ENCODE data around the gene TNN. TPM values are rescaled to one million over a fixed set of nuclear protein-coding genes. Genes with fewer than 3 reads are reported as not detected.
A peak's percentile ranks its signal among the peaks of the same experiment; 100 is the strongest.
"Not testable (repeated sequence)": the region's sequence is repeated elsewhere in the genome, so short reads cannot be mapped to it uniquely, and the experiment has no call there.

Gene TNN
- total RNA-seq, 1 donor from 2014 or later: 0.47 TPM

DNA sequence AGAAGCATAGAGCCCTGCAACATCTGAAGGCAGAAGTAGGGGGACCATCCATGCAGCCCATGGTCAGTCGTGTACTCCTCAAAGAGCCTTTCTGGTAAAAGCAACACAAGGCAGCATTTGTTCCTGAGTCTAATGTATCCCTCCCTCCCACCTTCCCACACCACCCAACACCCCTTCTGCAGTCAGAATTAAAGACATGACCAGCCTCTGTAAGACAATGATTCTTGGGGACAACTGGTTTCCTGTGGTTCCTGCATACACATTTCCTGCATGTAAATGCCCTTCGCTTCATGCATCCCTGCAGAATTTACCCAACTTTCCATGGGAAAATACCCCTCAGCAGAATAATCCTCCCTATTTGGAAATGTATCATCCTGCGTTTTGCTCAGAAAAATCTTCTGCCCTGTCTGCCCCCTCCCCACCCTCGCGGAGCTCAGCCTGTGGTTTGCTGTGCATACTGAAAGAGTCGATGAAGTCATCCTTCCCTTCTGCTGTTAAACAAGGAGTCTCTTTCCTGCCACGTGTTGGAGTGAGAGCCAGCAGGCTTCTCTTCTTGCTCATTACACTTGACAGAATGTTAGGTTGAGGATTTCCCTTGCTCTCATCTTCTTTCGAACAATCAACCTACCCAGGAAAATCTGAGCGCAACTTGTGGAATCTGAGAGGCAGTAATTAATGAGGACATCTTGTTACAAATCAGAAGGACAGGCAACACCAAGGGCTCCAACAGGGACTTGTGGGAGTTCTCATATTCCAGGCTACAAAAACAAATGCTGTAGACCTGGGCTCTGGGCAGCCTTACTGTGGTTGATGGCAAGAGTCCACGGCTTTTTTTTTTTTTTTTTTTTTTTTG lies 4.7 kb downstream of the TNN start:
- DNase-seq: peak; percentile 4

DNA sequence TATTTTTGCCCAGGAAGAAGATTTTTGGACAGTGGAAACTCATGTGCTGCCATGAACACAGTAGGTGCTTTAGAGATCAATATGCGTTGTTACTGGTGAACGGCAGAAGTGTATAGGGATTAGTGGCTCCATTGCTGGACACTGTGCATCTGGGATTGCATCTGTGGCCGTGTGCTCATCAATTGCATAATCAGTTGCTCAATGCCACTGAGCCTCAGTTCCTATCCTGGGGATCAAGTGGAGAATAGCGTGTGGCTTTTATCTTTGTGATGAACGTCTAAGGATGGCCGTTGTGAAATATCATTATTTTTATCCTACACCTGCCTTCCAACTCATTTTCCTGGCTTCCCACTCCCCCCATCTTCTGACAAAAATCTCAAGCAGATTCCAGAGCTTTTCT lies 5.4 kb downstream of the TNN start:
- no peak for DNase-seq

DNA sequence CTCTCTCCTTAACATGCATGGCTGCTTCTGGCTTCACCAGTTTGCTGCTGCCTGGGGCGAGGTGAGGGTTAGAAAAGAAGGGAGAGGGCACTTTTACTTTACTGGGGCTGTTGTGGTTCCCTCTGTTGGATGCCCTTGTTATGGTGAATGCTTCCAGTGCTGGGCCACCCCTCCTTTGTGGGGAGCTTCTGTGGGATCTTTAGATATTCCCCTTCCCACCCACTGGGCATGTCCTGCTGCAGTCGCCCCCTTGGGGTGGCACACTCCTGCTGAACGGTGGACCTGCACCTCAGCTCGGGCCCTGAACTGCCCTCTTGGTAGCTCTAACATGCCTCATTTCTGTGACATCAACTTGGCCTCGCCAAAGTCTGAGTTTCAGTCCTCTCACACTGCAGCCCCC lies 6.0 kb downstream of the TNN start:
- no peak for DNase-seq

DNA sequence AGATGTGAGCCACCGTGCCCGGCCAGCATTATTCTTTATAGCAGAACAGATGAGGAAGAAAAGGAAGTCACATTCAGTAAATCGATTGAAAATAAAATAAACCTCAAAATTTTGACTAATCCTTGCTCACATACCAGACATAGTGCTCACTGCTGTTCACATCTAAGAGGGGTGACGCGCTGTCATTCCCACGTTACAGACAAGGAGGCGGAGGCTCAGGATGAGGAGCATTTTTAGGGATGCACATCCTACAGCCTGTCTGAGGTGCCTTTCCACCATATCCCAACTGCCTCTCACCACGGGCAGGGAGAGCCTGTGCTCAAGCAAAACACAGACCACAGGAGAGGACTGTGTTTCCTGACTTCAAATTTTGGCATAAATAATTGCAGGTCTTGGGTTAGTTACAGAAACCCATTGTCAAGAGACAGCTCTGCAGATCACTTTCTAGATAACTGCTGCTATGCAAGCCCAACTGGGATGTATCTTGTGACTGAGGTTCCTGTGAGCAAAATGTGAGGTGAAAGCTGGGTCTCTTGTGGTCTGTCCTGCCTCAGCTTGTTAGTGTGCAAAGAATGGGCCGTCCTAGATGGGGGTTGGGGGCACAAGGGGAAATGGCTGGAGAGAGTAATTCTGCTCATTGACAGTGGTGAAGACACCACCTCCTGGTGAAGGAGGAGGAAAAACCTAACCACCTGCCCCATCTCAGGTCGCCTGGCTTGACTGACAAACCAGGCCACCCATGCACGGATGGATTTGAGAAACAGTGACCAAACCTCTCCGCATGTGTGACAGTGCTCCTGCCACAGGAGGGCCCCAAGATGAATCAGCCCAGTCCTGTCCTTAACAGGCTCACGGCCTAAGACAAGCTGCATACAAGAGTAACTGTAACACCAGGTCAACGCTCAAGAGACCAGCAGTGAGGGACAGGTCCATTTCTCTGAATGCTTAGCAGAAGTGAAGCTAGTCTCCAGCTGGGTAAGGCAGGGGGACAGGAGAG lies 8.2 kb downstream of the TNN start:
- DNase-seq: no peak

DNA sequence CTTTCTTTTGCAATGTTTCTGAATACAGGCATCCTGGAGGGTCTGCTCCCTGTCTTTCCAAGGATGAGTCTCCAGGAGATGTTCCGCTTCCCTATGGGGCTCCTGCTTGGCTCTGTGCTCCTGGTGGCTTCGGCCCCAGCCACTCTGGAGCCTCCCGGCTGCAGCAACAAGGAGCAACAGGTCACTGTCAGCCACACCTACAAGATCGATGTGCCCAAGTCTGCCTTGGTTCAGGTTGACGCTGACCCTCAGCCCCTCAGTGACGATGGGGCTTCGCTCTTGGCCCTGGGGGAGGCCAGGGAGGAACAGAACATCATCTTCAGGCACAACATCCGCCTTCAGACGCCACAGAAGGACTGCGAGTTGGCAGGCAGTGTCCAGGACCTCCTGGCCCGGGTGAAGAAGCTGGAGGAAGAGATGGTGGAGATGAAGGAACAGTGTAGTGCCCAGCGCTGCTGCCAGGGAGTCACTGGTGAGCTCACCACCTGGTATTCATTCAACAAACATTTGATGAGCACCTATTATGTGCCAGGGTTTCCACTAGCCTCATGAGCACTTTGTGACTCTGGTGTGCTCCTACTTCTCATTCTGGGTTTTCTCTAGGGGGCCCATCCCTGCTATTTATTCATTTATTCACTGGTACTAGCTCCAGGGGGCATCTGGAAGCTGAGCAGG lies 9.9 kb downstream of the TNN start:
- no peak for DNase-seq

DNA sequence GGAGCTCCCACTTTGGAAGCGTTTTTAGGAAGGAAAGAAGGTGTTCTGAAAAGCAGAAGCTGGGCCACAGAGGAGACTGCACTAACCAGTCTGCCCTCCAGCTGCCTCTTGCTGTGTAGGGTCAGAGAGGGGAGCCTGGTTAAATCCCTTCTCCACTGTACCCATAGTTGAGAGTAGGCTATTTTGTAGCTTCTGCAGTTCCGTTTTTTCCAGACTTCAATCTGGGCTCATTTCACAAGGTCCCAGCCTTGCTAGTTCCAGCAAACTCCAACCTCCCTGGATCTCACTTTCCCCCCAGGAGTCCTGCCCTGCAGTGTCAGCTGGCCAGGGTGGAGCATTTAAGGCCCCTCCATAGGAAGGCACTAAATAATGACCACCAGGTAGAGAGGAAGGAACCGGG lies 11.0 kb downstream of the TNN start:
- DNase-seq: no peak

DNA sequence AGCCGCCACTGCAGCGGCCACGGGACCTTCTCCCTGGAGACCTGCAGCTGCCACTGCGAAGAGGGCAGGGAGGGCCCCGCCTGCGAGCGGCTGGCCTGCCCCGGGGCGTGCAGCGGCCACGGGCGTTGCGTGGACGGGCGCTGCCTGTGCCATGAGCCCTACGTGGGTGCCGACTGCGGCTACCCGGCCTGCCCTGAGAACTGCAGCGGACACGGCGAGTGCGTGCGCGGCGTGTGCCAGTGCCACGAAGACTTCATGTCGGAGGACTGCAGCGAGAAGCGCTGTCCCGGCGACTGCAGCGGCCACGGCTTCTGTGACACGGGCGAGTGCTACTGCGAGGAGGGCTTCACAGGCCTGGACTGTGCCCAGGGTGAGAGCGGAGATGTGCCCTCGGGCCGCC lies 11.7 kb downstream of the TNN start:
- DNase-seq: no peak

DNA sequence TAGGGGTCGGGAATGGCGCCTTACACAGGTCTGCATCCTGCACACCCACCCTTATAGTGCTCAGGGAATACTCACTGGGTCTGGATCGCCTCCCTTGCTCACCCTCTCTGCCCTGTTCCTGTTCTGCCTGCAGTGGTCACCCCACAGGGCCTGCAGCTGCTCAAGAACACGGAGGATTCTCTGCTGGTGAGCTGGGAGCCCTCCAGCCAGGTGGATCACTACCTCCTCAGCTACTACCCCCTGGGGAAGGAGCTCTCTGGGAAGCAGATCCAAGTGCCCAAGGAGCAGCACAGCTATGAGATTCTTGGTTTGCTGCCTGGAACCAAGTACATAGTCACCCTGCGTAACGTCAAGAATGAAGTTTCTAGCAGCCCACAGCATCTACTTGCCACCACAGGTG lies 12.4 kb downstream of the TNN start:
- DNase-seq: no peak

DNA sequence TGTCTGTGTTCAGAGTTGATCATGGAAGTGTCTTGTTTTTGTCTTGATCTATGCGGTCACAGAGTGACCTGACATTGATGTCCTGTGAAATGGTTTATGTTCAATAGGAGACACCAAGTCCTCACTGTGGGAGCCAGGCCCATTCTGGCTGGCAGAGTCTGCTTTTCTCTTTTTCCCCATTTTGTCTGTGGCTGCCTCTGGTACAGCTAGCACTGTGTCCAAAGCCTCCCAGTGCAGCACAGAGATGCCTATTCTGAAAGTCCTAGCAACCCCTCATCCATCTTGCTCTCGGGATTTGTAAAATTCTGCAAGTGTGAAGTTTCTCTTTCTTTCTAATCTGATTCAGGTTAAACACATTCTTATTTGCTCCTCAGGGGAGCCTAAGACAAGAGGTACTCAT lies 14.3 kb downstream of the TNN start:
- no peak for DNase-seq

DNA sequence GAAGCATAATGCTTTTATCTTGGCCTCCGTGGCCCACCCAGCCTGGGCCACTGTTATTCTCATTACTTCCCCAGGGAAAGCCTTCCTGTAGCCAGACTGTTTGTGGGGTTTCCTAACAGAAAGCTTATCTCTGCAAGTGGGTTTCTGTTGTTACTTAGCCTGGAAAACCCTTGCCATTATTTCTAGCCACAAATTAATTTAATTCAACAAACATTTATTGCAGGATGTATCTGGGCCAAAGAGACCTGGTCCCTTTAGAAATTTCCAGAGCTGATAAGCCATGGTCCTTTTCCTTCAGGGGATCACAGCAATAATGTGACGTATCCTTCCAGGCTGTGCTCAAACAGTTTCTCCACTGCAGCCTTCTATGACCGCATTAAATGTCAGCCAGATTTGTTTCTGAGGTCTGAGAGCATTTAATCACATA lies 20.9 kb downstream of the TNN start:
- no peak for DNase-seq

DNA sequence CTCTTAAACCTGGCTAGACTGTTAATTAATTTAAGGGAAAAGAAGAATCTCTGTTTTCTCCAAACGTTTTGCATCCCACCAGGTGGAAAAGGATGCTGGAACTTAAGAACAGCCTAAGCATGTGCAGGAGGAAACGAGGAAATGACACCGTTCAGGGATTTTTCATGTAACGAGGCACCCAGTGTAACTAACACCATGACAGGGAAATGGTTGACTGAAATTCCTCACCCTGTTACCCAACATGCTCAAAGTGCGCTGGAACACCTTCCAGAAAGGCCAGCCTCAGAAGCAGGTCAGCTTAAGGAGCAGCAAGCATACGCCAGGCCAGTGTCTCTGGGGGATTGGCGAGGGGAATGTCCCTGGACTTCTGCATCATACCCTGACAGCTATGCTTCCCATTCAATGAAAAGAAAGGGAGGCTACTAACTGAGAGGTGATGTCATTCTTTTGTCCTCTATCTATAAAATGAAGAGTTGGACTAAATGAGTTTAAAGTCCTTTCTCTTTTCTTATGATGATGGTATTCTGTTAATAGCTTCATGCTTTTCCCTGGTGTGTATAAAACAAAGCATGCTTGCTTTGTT lies 21.6 kb downstream of the TNN start:
- no peak for DNase-seq

DNA sequence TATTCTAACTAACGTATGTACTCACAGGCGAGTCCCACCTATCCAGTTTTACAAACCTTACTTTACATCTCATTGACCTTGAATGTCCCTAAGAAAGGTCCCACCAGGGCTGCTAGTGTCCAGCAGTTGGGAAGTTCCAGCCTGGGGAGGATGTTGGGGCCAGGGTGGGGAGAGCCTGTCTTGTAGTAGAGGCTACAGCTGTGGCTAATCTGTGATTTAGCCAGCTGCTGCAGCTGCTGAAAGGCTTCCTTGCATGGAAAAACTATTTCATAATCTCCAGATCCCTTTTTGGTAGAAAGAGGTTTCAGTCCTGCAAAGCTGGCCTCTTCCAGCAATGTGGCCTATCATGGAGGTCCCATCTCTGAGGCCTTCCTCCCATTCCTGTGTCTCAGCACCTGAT lies 23.1 kb downstream of the TNN start:
- DNase-seq: no peak

DNA sequence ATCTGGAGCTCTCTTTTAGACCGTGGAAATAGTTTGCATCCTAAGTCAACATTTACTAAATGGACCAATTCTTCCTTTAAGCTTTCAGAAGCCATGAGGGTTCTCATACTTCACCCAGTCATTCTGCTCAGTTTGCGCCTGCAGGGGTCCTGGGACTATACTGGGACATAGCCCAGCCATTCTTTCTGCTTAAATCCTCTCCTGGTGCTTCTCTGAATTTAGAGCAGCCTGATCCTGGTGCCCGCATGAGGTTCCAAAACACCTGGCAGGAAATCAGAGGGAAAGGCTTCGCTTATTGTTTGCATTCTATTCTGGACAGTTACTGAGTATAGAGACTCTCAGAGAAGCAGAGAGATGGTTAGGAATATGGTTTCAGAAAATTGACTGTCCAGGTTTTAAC lies 27.0 kb downstream of the TNN start:
- DNase-seq: no peak

DNA sequence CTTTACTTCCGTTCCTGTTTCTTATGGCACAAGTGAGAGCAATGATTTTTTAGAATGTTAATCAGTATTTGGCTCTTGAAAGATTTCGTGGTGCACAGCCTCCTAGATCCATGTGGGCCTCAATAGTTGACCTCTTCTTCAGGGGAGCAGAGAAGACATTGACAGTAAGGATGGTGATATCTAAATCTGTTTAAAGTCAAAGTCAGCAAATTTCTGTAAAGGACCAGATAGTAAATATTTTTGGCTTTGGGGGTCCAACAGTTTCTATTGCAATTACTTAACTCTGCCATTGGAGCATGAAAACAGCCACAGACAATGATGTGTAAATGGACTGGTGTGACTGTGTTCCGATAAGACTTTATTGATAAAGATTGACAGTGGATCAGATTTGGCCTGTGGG lies 27.4 kb downstream of the TNN start:
- DNase-seq: no peak

DNA sequence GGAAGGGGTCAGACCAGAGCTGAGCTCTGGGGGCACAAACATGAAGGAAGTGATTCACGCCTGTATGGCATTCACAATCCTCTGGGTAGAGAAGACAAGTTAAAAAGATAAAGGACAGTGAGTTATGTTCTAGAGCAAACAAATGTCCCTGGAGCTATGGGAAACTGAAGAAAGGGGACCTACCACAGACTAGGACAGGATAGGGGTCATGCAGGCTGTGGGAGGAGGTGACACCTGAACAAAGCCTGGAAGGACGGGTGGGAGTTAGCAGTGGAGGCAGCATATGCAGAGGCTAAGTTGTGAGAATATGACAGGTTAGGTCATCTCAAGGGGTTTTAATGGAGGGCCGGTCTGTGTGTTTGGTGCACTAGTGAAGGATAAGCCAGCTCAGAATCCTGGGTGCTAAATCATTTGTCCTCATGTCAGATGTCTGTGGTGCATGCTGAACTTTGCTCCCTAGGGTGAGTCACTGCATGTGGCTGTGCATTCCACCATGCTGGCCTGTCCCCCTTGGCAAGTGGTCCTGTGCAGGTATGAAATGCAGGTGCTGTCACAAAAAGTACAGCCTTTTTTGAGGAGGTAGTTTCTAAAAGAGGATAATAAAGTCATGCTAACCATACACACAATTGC lies 28.5 kb downstream of the TNN start:
- DNase-seq: no peak

DNA sequence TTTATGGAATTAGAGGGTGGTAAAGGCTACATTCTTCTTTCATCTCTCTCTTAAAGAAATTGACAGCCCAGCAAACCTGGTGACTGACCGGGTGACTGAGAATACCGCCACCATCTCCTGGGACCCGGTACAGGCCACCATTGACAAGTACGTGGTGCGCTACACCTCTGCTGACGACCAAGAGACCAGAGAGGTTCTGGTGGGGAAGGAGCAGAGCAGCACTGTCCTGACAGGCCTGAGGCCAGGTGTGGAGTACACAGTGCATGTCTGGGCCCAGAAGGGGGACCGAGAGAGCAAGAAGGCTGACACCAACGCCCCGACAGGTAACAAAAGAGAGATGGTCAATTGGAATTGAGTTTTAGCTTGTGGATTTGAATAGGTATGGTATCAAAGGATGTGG lies 29.7 kb downstream of the TNN start:
- no peak for DNase-seq

DNA sequence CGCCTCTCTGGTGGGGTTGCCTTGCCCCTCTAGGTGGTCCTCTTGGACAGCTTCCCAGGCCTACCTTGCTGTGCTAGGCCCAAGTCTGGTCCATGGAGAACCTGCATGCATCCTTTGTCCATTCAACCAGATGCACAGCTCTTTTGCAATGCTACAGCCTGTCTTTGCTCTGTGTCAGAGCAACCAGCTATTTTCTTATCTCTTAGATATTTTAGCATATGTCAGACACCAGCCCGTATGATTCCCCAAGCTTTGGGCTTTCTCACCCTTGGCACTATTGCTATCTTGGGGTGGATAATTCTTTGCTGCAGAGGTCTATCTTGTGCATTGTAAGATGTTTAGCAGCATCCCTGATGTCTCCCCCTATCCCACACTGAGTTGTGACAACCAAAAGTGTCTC lies 32.3 kb downstream of the TNN start:
- DNase-seq: no peak

DNA sequence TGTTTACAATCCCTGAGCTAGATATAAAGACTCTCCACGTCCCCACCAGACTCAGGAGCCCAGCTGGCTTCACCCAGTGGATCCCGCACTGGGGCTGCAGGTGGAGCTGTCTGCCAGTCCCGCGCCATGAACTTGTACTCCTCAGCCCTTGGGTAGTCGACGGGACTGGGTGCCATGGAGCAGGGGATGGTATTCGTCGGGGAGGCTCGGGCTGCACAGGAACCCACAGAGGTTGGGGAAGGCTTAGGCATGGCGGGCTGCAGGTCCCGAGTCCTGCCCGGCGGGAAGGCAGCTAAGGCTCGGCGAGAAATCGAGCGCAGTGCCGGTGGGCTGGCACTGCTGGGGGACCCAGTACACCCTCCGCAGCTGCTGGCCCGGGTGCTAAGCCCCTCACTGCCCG lies 34.5 kb downstream of the TNN start:
- DNase-seq: not testable (repeated sequence)

DNA sequence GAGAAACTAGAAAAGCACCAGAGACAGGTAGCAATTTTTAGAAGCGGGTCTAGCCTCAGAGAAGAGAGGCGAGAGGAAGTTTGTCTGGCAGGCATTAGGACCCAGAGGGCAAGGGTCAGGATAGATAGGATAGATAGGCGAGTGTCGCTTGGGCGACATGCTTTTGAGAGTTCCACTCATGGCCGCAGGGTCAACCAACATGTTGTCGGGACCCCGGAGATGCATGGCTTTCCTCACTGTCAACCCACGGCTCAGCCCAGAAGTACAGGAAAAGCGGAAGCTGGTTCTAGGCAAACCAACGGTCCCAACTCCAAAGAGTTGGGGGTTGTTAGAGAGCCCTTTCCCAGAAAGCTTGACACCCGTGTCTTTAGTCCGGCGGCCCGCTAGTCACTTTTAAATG lies 38.9 kb downstream of the TNN start:
- not testable (repeated sequence) for DNase-seq

DNA sequence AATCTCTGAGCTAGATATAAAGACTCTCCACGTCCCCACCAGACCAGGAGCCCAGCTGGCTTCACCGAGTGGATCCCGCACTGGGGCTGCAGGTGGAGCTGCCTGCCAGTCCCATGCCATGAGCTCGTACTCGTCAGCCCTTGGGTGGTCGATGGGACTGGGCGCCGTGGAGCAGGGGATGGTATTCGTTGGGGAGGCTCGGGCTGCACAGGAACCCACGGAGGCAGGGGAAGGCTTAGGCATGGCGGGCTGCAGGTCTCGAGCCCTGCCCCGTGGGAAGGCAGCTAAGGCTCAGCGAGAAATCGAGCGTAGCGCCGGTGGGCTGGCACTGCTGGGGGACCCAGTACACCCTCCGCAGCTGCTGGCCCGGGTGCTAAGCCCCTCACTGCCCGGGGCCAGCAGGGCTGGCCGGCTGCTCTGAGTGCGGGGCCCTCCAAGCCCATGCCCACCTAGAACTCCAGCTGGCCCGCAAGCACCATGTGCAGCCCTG lies 40.7 kb downstream of the TNN start:
- not testable (repeated sequence) for DNase-seq

DNA sequence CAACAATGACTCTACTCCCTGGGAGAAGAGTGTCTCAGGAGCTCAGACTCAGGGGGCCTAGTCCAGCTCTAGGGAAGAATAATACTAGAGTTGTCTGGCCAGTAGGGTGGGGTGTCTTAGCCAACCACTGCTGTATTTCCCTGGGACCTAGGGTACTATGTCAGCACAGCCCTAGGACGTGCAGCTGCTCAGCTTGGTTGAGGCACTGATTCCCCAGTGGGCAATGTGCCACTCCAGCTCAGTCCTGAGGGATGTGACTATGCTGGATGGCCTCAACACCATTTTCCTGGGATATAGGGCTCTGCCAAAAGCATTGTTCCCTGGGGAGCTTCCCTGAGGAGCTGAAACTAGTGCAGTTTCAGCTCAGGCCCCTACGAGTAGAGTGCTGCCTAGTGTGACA lies 47.4 kb downstream of the TNN start:
- no peak for DNase-seq

Measured in occipital lobe (tissue), 2 donors.